SK-N-MC (cell line): ENCODE results near the gene RYR2.

Experiments used
- EZH2 ChIP-seq: fragments of 200-600 bp; sonication (generic); IDR thresholded peaks from one replicate; pipeline ENCODE4 v1.6.1; 2017; ENCODE audit warnings: antibody characterized with exemption
- POLR2AphosphoS5 ChIP-seq: IDR thresholded peaks from 2 replicates; pipeline ENCODE4 v1.6.1; 2012; ENCODE audit warnings: mild to moderate bottlenecking, low read depth, low read length, borderline replicate concordance

GRCh38 chr1:237700181-237700580 lies 658.2 kb downstream of the RYR2 start:
- TF ChIP-seq POLR2AphosphoS5 = no peak
- no peak for TF ChIP-seq EZH2
